HepG2 (cell line): ENCODE data around the gene FCHO2. TPM values are rescaled to one million over a fixed set of nuclear protein-coding genes. Genes with fewer than 3 reads are reported as not detected.
A peak's percentile ranks its signal among the peaks of the same experiment; 100 is the strongest.

ENCODE experiments used
- BCLAF1 ChIP-seq: fragments of 450-650 bp; IDR thresholded peaks from 2 replicates; pipeline ENCODE4 v1.6.1; 2017; ENCODE audit warnings: mild to moderate bottlenecking
- LCORL ChIP-seq, 2 experiments: fragments of 450-650 bp in 1 of 2; sonication (generic) in 1 of 2; formaldehyde crosslinking in 1 of 2; IDR thresholded peaks; 2 replicates each; pipeline versions ENCODE4 v1.5.0 to v1.6.1; 2017 to 2020; ENCODE audit warnings: antibody characterized with exemption in 1 of 2, missing genetic modification reagents in 1 of 2
- POLR2A ChIP-seq, 2 experiments: IDR thresholded peaks; 2 replicates each; pipeline ENCODE4 v1.6.1; 2011; ENCODE audit warnings: low read depth in 2 of 2, low read length in 2 of 2, mild to moderate bottlenecking in 1 of 2, moderate library complexity in 1 of 2; ENCODE audit not compliant: insufficient read depth in 1 of 2
- SKI ChIP-seq: fragments of 450-650 bp; IDR thresholded peaks from one replicate; pipeline ENCODE4 v1.6.1; 2018; ENCODE audit warnings: mild to moderate bottlenecking; ENCODE audit not compliant: partially characterized antibody
- THYN1 ChIP-seq: sonication (generic); formaldehyde crosslinking; IDR thresholded peaks from 2 replicates; pipeline ENCODE4 v1.8.1; 2023; ENCODE audit warnings: low read depth, mild to moderate bottlenecking, moderate library complexity, missing genetic modification reagents, borderline replicate concordance
- ZFP41 ChIP-seq: sonication (generic); formaldehyde crosslinking; IDR thresholded peaks from 2 replicates; pipeline ENCODE4 v1.4.0; 2020; ENCODE audit warnings: mild to moderate bottlenecking, missing genetic modification reagents, borderline replicate concordance
- ZNF530 ChIP-seq: sonication (generic); formaldehyde crosslinking; IDR thresholded peaks from 2 replicates; pipeline ENCODE4 v1.5.0; 2020; ENCODE audit warnings: low read depth, mild to moderate bottlenecking, missing genetic modification reagents
- ZNF629 ChIP-seq: sonication (generic); formaldehyde crosslinking; conservative IDR thresholded peaks from 2 replicates; pipeline ENCODE4 v1.5.0; 2020; ENCODE audit warnings: missing genetic modification reagents
- polyA plus RNA-seq, 8 experiments: library from polyadenylated mRNA; depleted of rRNA in 3 of 8; stranded (reverse) in 7 of 8; unstranded in 1 of 8; fragments of >200 nt; fragmentation: Illumina TruSeq in 4 of 8; extraction: Trizol in 4 of 8; gene quantifications; 2 replicates each; pipeline versions ENCODE4 v1.2.1 to v1.2.3, GENCODE V29; 2011 to 2016; ENCODE audit warnings: low read depth in 4 of 8, missing spikeins in 1 of 8, mixed read lengths in 1 of 8; ENCODE audit not compliant: insufficient read depth in 1 of 8
- total RNA-seq, 5 experiments: library from RNA; depleted of rRNA; stranded (reverse); fragments of >200 nt; fragmentation: Illumina TruSeq; extraction: Trizol; gene quantifications; 2 replicates each; pipeline ENCODE4 v1.2.3, GENCODE V29; 2016; ENCODE audit warnings: low read depth in 1 of 5
- TF ChIP-seq, protein P1 (sequence below): sonication (generic); formaldehyde crosslinking; IDR thresholded peaks from 2 replicates; pipeline ENCODE4 v1.4.0; 2020; ENCODE audit warnings: missing genetic modification reagents

Gene FCHO2
- total and polyA plus RNA-seq, 2 of the 13 experiments (the other 11 are each of a cell fraction or from before 2014, with no cell fraction given), result 11.6 to 17.3 TPM

DNA sequence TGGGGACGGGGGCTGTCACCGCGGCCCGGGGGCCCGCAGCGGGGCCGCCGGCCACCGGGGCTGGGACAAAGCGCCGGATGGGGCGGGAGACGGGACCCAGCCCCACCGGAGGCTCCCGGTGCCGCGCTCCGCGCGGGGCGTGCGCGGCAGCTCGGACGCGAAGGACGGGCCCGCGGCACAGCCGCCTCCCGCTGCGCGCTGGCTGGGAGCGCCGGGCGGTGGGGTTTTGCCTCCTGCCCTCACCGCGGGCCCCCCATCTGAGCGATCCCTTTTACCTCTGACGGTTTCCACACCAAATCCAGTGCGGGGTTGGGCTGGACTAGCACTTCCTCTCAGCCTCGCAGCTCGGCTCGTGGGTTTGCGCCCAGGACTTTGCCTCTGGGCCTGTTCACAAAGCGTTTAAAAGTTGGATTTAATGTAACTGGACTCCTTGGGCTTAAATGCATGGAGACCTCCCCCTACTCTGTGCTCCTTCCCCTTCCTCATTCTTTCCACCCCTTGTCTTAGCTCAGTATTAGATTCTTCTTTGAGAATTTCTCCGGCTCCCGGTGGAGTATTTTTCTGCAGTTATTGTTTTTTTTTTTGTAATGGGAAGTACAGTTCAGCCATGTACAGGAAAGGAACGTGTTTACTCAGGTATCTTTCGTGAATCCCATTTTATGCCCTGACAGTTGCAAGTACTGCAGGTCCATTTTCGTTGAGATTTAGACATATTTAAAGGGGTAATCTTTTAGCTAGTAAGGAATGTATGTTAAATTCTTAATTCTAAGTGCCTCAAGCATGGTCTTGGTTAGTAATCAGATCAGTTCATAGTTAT, 691 bp downstream of the FCHO2 start (continued):
- no peak for TF ChIP-seq BCLAF1
- 0 out of 2 replicates have a peak, but pooled peaks have one; percentile 9 for TF ChIP-seq ZNF629 (CRISPR knock-in tag)
- TF ChIP-seq LCORL (IDR thresholded peaks at IDR 0.05), result no peak
- TF ChIP-seq LCORL (CRISPR knock-in tag; IDR thresholded peaks at IDR 0.05), result no peak
- TF ChIP-seq ZFP41, result no peak
- no peak for TF ChIP-seq ZNF530
- TF ChIP-seq SKI, result no peak
- no peak for TF ChIP-seq THYN1 (CRISPR knock-in tag)
- TF ChIP-seq, protein P1, sequence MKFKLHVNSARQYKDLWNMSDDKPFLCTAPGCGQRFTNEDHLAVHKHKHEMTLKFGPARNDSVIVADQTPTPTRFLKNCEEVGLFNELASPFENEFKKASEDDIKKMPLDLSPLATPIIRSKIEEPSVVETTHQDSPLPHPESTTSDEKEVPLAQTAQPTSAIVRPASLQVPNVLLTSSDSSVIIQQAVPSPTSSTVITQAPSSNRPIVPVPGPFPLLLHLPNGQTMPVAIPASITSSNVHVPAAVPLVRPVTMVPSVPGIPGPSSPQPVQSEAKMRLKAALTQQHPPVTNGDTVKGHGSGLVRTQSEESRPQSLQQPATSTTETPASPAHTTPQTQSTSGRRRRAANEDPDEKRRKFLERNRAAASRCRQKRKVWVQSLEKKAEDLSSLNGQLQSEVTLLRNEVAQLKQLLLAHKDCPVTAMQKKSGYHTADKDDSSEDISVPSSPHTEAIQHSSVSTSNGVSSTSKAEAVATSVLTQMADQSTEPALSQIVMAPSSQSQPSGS (CRISPR knock-in tag), result no peak
- TF ChIP-seq POLR2A (IDR thresholded peaks at IDR 0.05; ENCODE audit: insufficient read depth in 1 of 2, low read depth in 2 of 2, low read length in 2 of 2), result peak in 1 of 2 experiments; percentile 40; a peak in 1 of 4 replicates
